Myometrial cell (primary cell): Measurements from ENCODE around the gene SNX11. TPM values are rescaled to one million over a fixed set of nuclear protein-coding genes. Genes with fewer than 3 reads are reported as not detected.

ENCODE experiments used
- total RNA-seq: library from RNA; depleted of rRNA; stranded (reverse); fragments of >200 nt; gene quantifications from 2 replicates; pipeline ENCODE4 v1.2.3, GENCODE V29; 2015

SNX11 gene, protein sequence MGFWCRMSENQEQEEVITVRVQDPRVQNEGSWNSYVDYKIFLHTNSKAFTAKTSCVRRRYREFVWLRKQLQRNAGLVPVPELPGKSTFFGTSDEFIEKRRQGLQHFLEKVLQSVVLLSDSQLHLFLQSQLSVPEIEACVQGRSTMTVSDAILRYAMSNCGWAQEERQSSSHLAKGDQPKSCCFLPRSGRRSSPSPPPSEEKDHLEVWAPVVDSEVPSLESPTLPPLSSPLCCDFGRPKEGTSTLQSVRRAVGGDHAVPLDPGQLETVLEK
- total RNA-seq: 13.5 and 13.6 TPM in 2 replicates

DNA sequence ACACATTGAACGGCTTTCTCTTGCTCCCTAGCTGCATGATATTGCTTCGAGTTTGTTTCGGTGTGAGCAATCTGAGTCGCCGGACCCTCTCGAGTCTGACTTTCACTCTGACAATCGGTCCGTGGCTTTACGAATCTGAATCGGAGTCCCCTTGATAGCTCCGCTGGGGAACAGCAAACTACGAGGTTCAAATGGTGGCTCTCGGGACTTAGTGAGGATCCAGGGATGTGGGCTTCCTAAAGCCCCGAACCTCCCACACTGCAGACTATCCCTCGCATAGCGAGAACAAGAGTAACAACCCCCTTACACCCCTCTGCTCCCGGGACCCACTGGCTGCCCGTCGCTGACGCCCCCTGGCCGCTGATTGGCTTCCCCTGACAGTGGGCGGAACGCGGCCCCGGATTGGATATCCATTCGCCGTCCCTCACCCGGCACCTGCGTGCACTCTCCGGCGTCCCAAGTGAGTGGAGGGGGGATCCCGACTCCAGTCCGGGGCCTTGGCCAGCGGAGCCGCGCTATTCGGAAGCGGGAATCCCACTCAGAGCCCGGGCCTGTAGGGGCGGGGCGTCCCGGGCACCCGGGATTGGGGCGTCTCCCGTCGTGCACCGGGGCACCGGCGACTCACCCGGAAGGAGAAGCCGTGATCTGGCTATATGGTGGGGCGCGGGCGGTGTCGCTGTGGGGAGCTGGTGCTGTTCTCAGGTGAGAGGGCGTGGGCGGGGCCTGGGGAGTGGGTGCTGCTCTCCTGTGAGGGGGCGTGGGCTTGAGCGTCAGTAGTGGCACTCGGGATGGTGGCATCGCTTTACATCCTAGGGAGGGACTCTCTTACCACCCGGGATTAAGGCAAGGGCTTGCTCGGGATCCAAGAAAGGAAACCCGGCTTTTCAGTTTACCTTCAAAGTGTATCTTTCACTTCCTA, at the start of gene SNX11:
Gene SNX11, plus strand, starts transcription at position 630 of the 919 bp plus-strand sequence. CDS start 4,278 bp downstream, outside the sequence.

GRCh38 chr17:48101012-48101720, 6.4 kb upstream of the SNX11 start, which contains the start of gene CBX1:
Gene CBX1 (minus strand): TSS chr17:48101478. CDS start chr17:48077004, 24,474 bp downstream.

Other genes starting within 250 kb of the SNX11 start
- 1.1 and 2.3 TPM in 2 replicates for gene SP2, start 211.5 kb upstream of the SNX11 start, total RNA-seq
- gene PNPO, start 166.2 kb upstream of the SNX11 start, total RNA-seq: 28.5 and 73.5 TPM in 2 replicates
- not detected in 2 replicates for gene PRR15L, start 149.9 kb upstream of the SNX11 start, total RNA-seq
- 56.2 and 84.4 TPM in 2 replicates for gene CDK5RAP3, start 136.7 kb upstream of the SNX11 start, total RNA-seq
- gene COPZ2, start 70.0 kb upstream of the SNX11 start, total RNA-seq: 87.7 and 94.6 TPM in 2 replicates
- 95.1 and 121 TPM in 2 replicates for gene NFE2L1, start 59.4 kb upstream of the SNX11 start, total RNA-seq
- 59.4 and 69.8 TPM in 2 replicates for gene CBX1, start 6.3 kb upstream of the SNX11 start, total RNA-seq